DOHH2 (cell line): Measurements from ENCODE around the gene GPC5.

Source experiments
- H3F3A ChIP-seq: fragments of 200-600 bp; sonication (generic), shearing (Covaris generic); 2 replicates; pipeline ENCODE4 v1.6.0; 2016; ENCODE audit warnings: antibody characterized with exemption, mild to moderate bottlenecking; ENCODE audit not compliant: control insufficient read depth, insufficient read depth
- H3K27ac ChIP-seq: fragments of 200-600 bp; sonication (generic); 2 replicates; pipeline ENCODE4 v1.5.1; 2014; ENCODE audit warnings: low read depth, mild to moderate bottlenecking, low read length, moderate library complexity
- H3K27me3 ChIP-seq: fragments of 200-600 bp; sonication (generic); 2 replicates; pipeline ENCODE4 v1.6.1; 2014; ENCODE audit warnings: mild to moderate bottlenecking, low read length, mixed read lengths; ENCODE audit not compliant: control insufficient read depth
- H3K36me3 ChIP-seq: fragments of 200-600 bp; sonication (generic); 2 replicates; pipeline ENCODE4 v1.6.1; 2014; ENCODE audit warnings: mild to moderate bottlenecking, low read length, moderate library complexity, mixed read lengths; ENCODE audit not compliant: control insufficient read depth
- H3K4me1 ChIP-seq: fragments of 200-600 bp; sonication (generic); 2 replicates; pipeline ENCODE4 v1.6.1; 2014; ENCODE audit warnings: mild to moderate bottlenecking, low read length, mixed read lengths; ENCODE audit not compliant: control insufficient read depth
- H3K4me2 ChIP-seq: fragments of 200-600 bp; sonication (generic); 2 replicates; pipeline ENCODE4 v1.6.0; 2014; ENCODE audit warnings: mild to moderate bottlenecking, low read length, moderate library complexity
- H3K4me3 ChIP-seq: fragments of 200-600 bp; sonication (generic); 2 replicates; pipeline ENCODE4 v1.5.1; 2014; ENCODE audit warnings: mild to moderate bottlenecking, low read length, mixed read lengths
- H3K79me2 ChIP-seq: fragments of 200-600 bp; sonication (generic); 2 replicates; pipeline ENCODE4 v1.6.1; 2014; ENCODE audit warnings: mild to moderate bottlenecking, low read length, mixed read lengths; ENCODE audit not compliant: control insufficient read depth
- H3K9me2 ChIP-seq: fragments of 200-600 bp; sonication (generic); replicated peaks from 2 replicates; pipeline ENCODE4 v1.6.1; 2014; ENCODE audit warnings: mild to moderate bottlenecking, low read length, mixed read lengths; ENCODE audit not compliant: control insufficient read depth
- H3K9me3 ChIP-seq: fragments of 200-600 bp; sonication (generic); 2 replicates; pipeline ENCODE4 v1.6.1; 2014; ENCODE audit warnings: antibody characterized with exemption, low read length, mixed read lengths; ENCODE audit not compliant: control insufficient read depth, insufficient read depth
- H4K20me1 ChIP-seq: fragments of 200-600 bp; sonication (generic); 2 replicates; pipeline ENCODE4 v1.6.0; 2014; ENCODE audit warnings: low read depth, mild to moderate bottlenecking, antibody characterized with exemption, low read length, moderate library complexity; ENCODE audit not compliant: control insufficient read depth, insufficient read depth
- CTCF ChIP-seq: fragments of 200-600 bp; sonication (generic); IDR thresholded peaks from one replicate; pipeline ENCODE4 v1.5.1; 2014; ENCODE audit warnings: antibody characterized with exemption, mild to moderate bottlenecking, low read depth, low read length; ENCODE audit not compliant: poor library complexity, severe bottlenecking
- EZH2phosphoT487 ChIP-seq: fragments of 200-600 bp; sonication (generic); IDR thresholded peaks from 2 replicates; pipeline ENCODE4 v1.6.1; 2017; ENCODE audit warnings: borderline replicate concordance, mild to moderate bottlenecking, antibody characterized with exemption, low read length, moderate library complexity, mixed read lengths

GPC5 gene

GRCh38 chr13:91557328-91558090 lies 159.1 kb downstream of the GPC5 start:
- H3K4me3 ChIP-seq = no peak overlapping the region
- no peaks in the 10 kb centered on the region for H3F3A ChIP-seq
- TF ChIP-seq EZH2phosphoT487 (no peak), CTCF (no peak)

GRCh38 chr13:91563799-91564198 lies 165.4 kb downstream of the GPC5 start:
- Histone ChIP-seq H3K27ac (no peak overlapping the region), H3K4me3 (no peak overlapping the region), H3K9me3 (no peaks in the 10 kb centered on the region), H3K4me1 (no peaks in the 10 kb centered on the region), H3K27me3 (no peaks in the 10 kb centered on the region), H3K4me2 (no peak overlapping the region), H3K79me2 (no peaks in the 10 kb centered on the region), H4K20me1 (no peaks in the 10 kb centered on the region), H3K36me3 (no peaks in the 10 kb centered on the region), H3F3A (no peaks in the 10 kb centered on the region), H3K9me2 (no peaks in the 10 kb centered on the region)
- no peak for TF ChIP-seq EZH2phosphoT487
- TF ChIP-seq CTCF = no peak

More at GRCh38 chr13:91557328-91558090, 159.1 kb downstream of the GPC5 start:
- no peaks in the 10 kb centered on the region for H3K79me2 ChIP-seq
- no peak overlapping the region for H3K4me2 ChIP-seq
- no peaks in the 10 kb centered on the region for H4K20me1 ChIP-seq
- H3K9me2 ChIP-seq = no peaks in the 10 kb centered on the region
- no peaks in the 10 kb centered on the region for H3K27me3 ChIP-seq
- H3K36me3 ChIP-seq = no peaks in the 10 kb centered on the region
- no peaks in the 10 kb centered on the region for H3K4me1 ChIP-seq
- no peaks in the 10 kb centered on the region for H3K9me3 ChIP-seq
- H3K27ac ChIP-seq = no peak overlapping the region

- H3K4me2 ChIP-seq = no peak overlapping the region
- no peak for TF ChIP-seq CTCF
- TF ChIP-seq EZH2phosphoT487 = no peak
- no peaks in the 10 kb centered on the region for H3K9me3 ChIP-seq
- no peaks in the 10 kb centered on the region for H3K36me3 ChIP-seq
- no peak overlapping the region for H3K27ac ChIP-seq
- no peaks in the 10 kb centered on the region for H3K79me2 ChIP-seq
- no peaks in the 10 kb centered on the region for H3K9me2 ChIP-seq
- no peaks in the 10 kb centered on the region for H3F3A ChIP-seq
- no peaks in the 10 kb centered on the region for H3K4me1 ChIP-seq
- H3K4me3 ChIP-seq = no peak overlapping the region
- H3K27me3 ChIP-seq = no peaks in the 10 kb centered on the region
- no peaks in the 10 kb centered on the region for H4K20me1 ChIP-seq
These were observed 166.0 kb downstream of the GPC5 start for GRCh38 chr13:91564396-91564795.
